ENCODE results near the gene ZNF629. TPM values are rescaled to one million over a fixed set of nuclear protein-coding genes. Genes with fewer than 3 reads are reported as not detected.
A peak's percentile ranks its signal among the peaks of the same experiment; 100 is the strongest.

Gene ZNF629
- total and polyA plus RNA-seq, 2 donors (not counting 1 experiment from before 2014, with no cell fraction given), result 5.8 to 7.3 TPM

- Histone ChIP-seq H3K9ac (ENCODE audit: insufficient read depth, low read length) (peak overlapping the region; percentile 53), H3K27ac (ENCODE audit: insufficient read depth, low read length) (peak overlapping the region; percentile 87), H3K36me3 (ENCODE audit: control insufficient read depth, insufficient read depth, low read length) (peaks cover 16% of the 10 kb centered on the region), H3K4me3 (replicated peaks in 1 of 4; ENCODE audit: control extremely low read depth in 1 of 4, insufficient read depth in 1 of 4, low read depth in 3 of 4, low read length in 4 of 4) (peak overlapping the region in 3 of 4 experiments; percentile 55 to 64 (median 61)), H3K27me3 (ENCODE audit: control insufficient read depth, insufficient read depth, low read length) (no peaks in the 10 kb centered on the region), H4K20me1 (ENCODE audit: control insufficient read depth, extremely low read depth, insufficient read depth, low read length) (no peaks in the 10 kb centered on the region), H3K79me2 (ENCODE audit: control insufficient read depth, insufficient read depth, low read length) (peaks cover 16% of the 10 kb centered on the region), H3K9me3 (ENCODE audit: control insufficient read depth, insufficient read depth, low read depth, low read length) (no peaks in the 10 kb centered on the region), H2AFZ (ENCODE audit: low read length) (peak overlapping the region; percentile 91), H3K4me2 (ENCODE audit: extremely low read depth, insufficient read depth, low read length) (peak overlapping the region; percentile 92), H3K4me1 (ENCODE audit: control insufficient read depth, extremely low read depth, insufficient read depth, low read length) (peaks cover 7% of the 10 kb centered on the region)
- no peak for TF ChIP-seq EZH2 (IDR thresholded peaks at IDR 0.05; ENCODE audit: low read length, missing control alignments)
- TF ChIP-seq, protein P1, sequence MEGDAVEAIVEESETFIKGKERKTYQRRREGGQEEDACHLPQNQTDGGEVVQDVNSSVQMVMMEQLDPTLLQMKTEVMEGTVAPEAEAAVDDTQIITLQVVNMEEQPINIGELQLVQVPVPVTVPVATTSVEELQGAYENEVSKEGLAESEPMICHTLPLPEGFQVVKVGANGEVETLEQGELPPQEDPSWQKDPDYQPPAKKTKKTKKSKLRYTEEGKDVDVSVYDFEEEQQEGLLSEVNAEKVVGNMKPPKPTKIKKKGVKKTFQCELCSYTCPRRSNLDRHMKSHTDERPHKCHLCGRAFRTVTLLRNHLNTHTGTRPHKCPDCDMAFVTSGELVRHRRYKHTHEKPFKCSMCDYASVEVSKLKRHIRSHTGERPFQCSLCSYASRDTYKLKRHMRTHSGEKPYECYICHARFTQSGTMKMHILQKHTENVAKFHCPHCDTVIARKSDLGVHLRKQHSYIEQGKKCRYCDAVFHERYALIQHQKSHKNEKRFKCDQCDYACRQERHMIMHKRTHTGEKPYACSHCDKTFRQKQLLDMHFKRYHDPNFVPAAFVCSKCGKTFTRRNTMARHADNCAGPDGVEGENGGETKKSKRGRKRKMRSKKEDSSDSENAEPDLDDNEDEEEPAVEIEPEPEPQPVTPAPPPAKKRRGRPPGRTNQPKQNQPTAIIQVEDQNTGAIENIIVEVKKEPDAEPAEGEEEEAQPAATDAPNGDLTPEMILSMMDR (conservative IDR thresholded peaks at IDR 0.05 in 1 of 2, IDR thresholded peaks at IDR 0.05 in 1 of 2; ENCODE audit: low read depth in 1 of 2, low read length in 2 of 2), result no peak
- peak in 1 of 2 donors; percentile 56 for DNase-seq (ENCODE audit: low read depth in 2 of 2)
Measured at GRCh38 chr16:30747331-30747730, 39.7 kb downstream of the ZNF629 start.

GRCh38 chr16:30746638-30747175 lies 40.3 kb downstream of the ZNF629 start:
- H3K27me3 ChIP-seq (ENCODE audit: control insufficient read depth, insufficient read depth, low read length), result no peaks in the 10 kb centered on the region
- no peaks in the 10 kb centered on the region for H3K9me3 ChIP-seq (ENCODE audit: control insufficient read depth, insufficient read depth, low read depth, low read length)
- TF ChIP-seq, protein P1 (conservative IDR thresholded peaks at IDR 0.05 in 1 of 2, IDR thresholded peaks at IDR 0.05 in 1 of 2; ENCODE audit: low read depth in 1 of 2, low read length in 2 of 2), result no peak
- no peak for TF ChIP-seq EZH2 (IDR thresholded peaks at IDR 0.05; ENCODE audit: low read length, missing control alignments)
- no peak overlapping the region for H3K9ac ChIP-seq (ENCODE audit: insufficient read depth, low read length)
- no peak overlapping the region for H2AFZ ChIP-seq (ENCODE audit: low read length)
- H3K4me1 ChIP-seq (ENCODE audit: control insufficient read depth, extremely low read depth, insufficient read depth, low read length), result peaks cover 9% of the 10 kb centered on the region
- no peak for DNase-seq (ENCODE audit: low read depth in 2 of 2)
- no peaks in the 10 kb centered on the region for H4K20me1 ChIP-seq (ENCODE audit: control insufficient read depth, extremely low read depth, insufficient read depth, low read length)
- peaks cover 20% of the 10 kb centered on the region for H3K36me3 ChIP-seq (ENCODE audit: control insufficient read depth, insufficient read depth, low read length)
- no peak overlapping the region for H3K4me3 ChIP-seq (replicated peaks in 1 of 4; ENCODE audit: control extremely low read depth in 1 of 4, insufficient read depth in 1 of 4, low read depth in 3 of 4, low read length in 4 of 4)
- peaks cover 16% of the 10 kb centered on the region for H3K79me2 ChIP-seq (ENCODE audit: control insufficient read depth, insufficient read depth, low read length)
- H3K27ac ChIP-seq (ENCODE audit: insufficient read depth, low read length), result no peak overlapping the region
- no peak overlapping the region for H3K4me2 ChIP-seq (ENCODE audit: extremely low read depth, insufficient read depth, low read length)

DNA sequence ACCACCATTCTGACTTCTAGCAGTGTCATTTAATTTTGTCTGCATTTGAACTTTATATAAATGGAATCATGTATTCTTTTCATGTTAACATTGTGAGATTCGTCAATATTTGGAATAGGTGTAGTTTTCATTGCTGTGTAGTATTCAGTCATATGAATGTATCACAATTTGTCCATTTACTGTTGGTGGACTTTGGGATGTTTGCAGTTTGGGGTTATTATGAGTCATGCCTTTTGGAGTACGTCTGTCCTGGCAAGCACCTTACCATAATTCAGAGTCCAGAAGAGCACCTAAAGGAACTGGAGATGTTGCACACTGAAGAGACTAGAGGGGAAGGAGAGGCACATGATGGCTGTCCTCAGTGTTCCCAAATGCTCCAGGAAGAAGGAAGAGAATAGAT lies 41.9 kb downstream of the ZNF629 start:
- TF ChIP-seq, protein P1 (conservative IDR thresholded peaks at IDR 0.05 in 1 of 2, IDR thresholded peaks at IDR 0.05 in 1 of 2; ENCODE audit: low read depth in 1 of 2, low read length in 2 of 2), result no peak
- peaks cover 12% of the 10 kb centered on the region for H3K79me2 ChIP-seq (ENCODE audit: control insufficient read depth, insufficient read depth, low read length)

More for the DNA sequence above, 41.9 kb downstream of the ZNF629 start:
- H3K27me3 ChIP-seq (ENCODE audit: control insufficient read depth, insufficient read depth, low read length), result no peaks in the 10 kb centered on the region
- H3K4me3 ChIP-seq (replicated peaks in 1 of 4; ENCODE audit: control extremely low read depth in 1 of 4, insufficient read depth in 1 of 4, low read depth in 3 of 4, low read length in 4 of 4), result no peak overlapping the region
- H3K36me3 ChIP-seq (ENCODE audit: control insufficient read depth, insufficient read depth, low read length), result peaks cover 11% of the 10 kb centered on the region
- no peak for DNase-seq (ENCODE audit: low read depth in 2 of 2)
- no peak overlapping the region for H2AFZ ChIP-seq (ENCODE audit: low read length)
- H3K27ac ChIP-seq (ENCODE audit: insufficient read depth, low read length), result no peak overlapping the region
- no peaks in the 10 kb centered on the region for H3K9me3 ChIP-seq (ENCODE audit: control insufficient read depth, insufficient read depth, low read depth, low read length)
- no peaks in the 10 kb centered on the region for H4K20me1 ChIP-seq (ENCODE audit: control insufficient read depth, extremely low read depth, insufficient read depth, low read length)
- no peak overlapping the region for H3K4me2 ChIP-seq (ENCODE audit: extremely low read depth, insufficient read depth, low read length)
- no peak overlapping the region for H3K9ac ChIP-seq (ENCODE audit: insufficient read depth, low read length)
- H3K4me1 ChIP-seq (ENCODE audit: control insufficient read depth, extremely low read depth, insufficient read depth, low read length), result peaks cover 25% of the 10 kb centered on the region
